T47D (cell line): ENCODE results near the gene COL23A1.
A peak's percentile ranks its signal among the peaks of the same experiment; 100 is the strongest.
"Not testable (repeated sequence)": the region's sequence is repeated elsewhere in the genome, so short reads cannot be mapped to it uniquely, and the experiment has no call there.

Experiments used
- DNase-seq, 2 experiments: peaks; one replicate each; pipeline versions ENCODE4 v3.0.0 to v3.0.0-alpha.2; 2011 to 2012; ENCODE audit warnings: low read depth in 1 of 2, low spot score in 1 of 2
- JUND ChIP-seq: IDR thresholded peaks from 2 replicates; pipeline ENCODE4 v1.6.1; 2012; ENCODE audit warnings: low read depth
- in situ Hi-C: cut with HindIII; loops from 2 replicates; pipeline ENCODE4 v1.10.0; 2016; ENCODE audit warnings: low sequenced_read_pairs, low pct_unique_long_range_greater_than_20kb

Gene COL23A1

GRCh38 chr5:178314061-178314660 lies 276.0 kb downstream of the COL23A1 start:
- no peak for DNase-seq
- in situ Hi-C loops, result no loop called here
- no peak for TF ChIP-seq JUND

- DNase-seq, result no peak
- in situ Hi-C loops, result no loop called here
- no peak for TF ChIP-seq JUND
Observed at GRCh38 chr5:178313316-178313715, 276.9 kb downstream of the COL23A1 start.

GRCh38 chr5:178312880-178313282 lies 277.3 kb downstream of the COL23A1 start:
- in situ Hi-C loops, result no loop called here

GRCh38 chr5:178310130-178310865 lies 279.9 kb downstream of the COL23A1 start:
- no peak for TF ChIP-seq JUND
- no peak for DNase-seq
- in situ Hi-C loops, result no loop called here

More at GRCh38 chr5:178312880-178313282, 277.3 kb downstream of the COL23A1 start:
- peak in 1 of 2 experiments; percentile 13 for DNase-seq
- TF ChIP-seq JUND, result no peak

GRCh38 chr5:178309271-178310013 lies 280.8 kb downstream of the COL23A1 start:
- peak in 1 of 2 experiments; percentile 16 for DNase-seq
- in situ Hi-C loops, result no loop called here
- TF ChIP-seq JUND, result no peak

GRCh38 chr5:178308541-178309092 lies 281.6 kb downstream of the COL23A1 start:
- DNase-seq, result no peak
- TF ChIP-seq JUND, result no peak
- in situ Hi-C loops, result no loop called here

- no peak for TF ChIP-seq JUND
- no peak for DNase-seq
- in situ Hi-C loops, result no loop called here
Observed at GRCh38 chr5:178307267-178308045, 282.7 kb downstream of the COL23A1 start.

- no peak for TF ChIP-seq JUND
Observed at GRCh38 chr5:178306430-178307225, 283.6 kb downstream of the COL23A1 start.

GRCh38 chr5:178305801-178306200 lies 284.4 kb downstream of the COL23A1 start:
- no peak for TF ChIP-seq JUND
- in situ Hi-C loops, result no loop called here
- no peak for DNase-seq

More at GRCh38 chr5:178306430-178307225, 283.6 kb downstream of the COL23A1 start:
- in situ Hi-C loops, result no loop called here
- DNase-seq, result no peak

GRCh38 chr5:178304761-178305645 lies 285.2 kb downstream of the COL23A1 start:
- TF ChIP-seq JUND, result no peak
- in situ Hi-C loops, result no loop called here
- DNase-seq, result no peak

- in situ Hi-C loops, result no loop called here
- no peak for TF ChIP-seq JUND
- DNase-seq, result no peak
Observed at GRCh38 chr5:178304016-178304415, 286.2 kb downstream of the COL23A1 start.

- in situ Hi-C loops, DNase-seq: not testable (repeated sequence)
Observed at GRCh38 chr5:178302321-178302720, 287.9 kb downstream of the COL23A1 start.
